Liver (tissue), 9 donors: ENCODE measurements around the gene STRN. TPM values are rescaled to one million over a fixed set of nuclear protein-coding genes. Genes with fewer than 3 reads are reported as not detected.

Experiments used
- DNase-seq: peaks from one replicate; pipeline ENCODE4 v3.0.0-alpha.2; 2017; ENCODE audit warnings: low spot score
- H3K27ac ChIP-seq, 2 donors: one replicate each; pipeline ENCODE4 v1.7.0; 2013; ENCODE audit warnings: inconsistent platforms in 2 of 2, low read length in 2 of 2, control low read depth in 1 of 2, low read depth in 1 of 2, mild to moderate bottlenecking in 1 of 2
- H3K27me3 ChIP-seq, 4 donors: one replicate each; pipeline versions ENCODE4 v1.6.1 to v1.7.0; 2013; ENCODE audit warnings: low read length in 3 of 4, inconsistent platforms in 1 of 4, mild to moderate bottlenecking in 1 of 4, moderate library complexity in 1 of 4; ENCODE audit not compliant: control insufficient read depth in 4 of 4, insufficient read depth in 4 of 4
- H3K36me3 ChIP-seq, 4 donors: one replicate each; pipeline versions ENCODE4 v1.6.1 to v1.7.0; 2013; ENCODE audit warnings: low read length in 3 of 4, mild to moderate bottlenecking in 3 of 4, low read depth in 1 of 4, moderate library complexity in 1 of 4; ENCODE audit not compliant: control insufficient read depth in 4 of 4, insufficient read depth in 3 of 4
- H3K4me1 ChIP-seq, 4 donors: one replicate each; pipeline versions ENCODE4 v1.6.1 to v1.7.0; 2013; ENCODE audit warnings: low read length in 3 of 4, mild to moderate bottlenecking in 3 of 4, moderate library complexity in 1 of 4; ENCODE audit not compliant: control insufficient read depth in 4 of 4, insufficient read depth in 4 of 4
- H3K4me3 ChIP-seq, 3 donors: one replicate each; pipeline versions ENCODE4 v1.6.1 to v1.7.0; 2013; ENCODE audit warnings: low read length in 3 of 3, control low read depth in 1 of 3, low read depth in 1 of 3, mild to moderate bottlenecking in 1 of 3
- H3K9ac ChIP-seq, 2 donors: one replicate each; pipeline ENCODE4 v1.7.0; 2013; ENCODE audit warnings: low read length in 2 of 2, mild to moderate bottlenecking in 2 of 2, moderate library complexity in 2 of 2, control low read depth in 1 of 2, low read depth in 1 of 2
- H3K9me3 ChIP-seq, 4 donors: one replicate each; pipeline versions ENCODE4 v1.6.1 to v1.7.0; 2013; ENCODE audit warnings: low read length in 3 of 4; ENCODE audit not compliant: control insufficient read depth in 4 of 4
- ATF3 ChIP-seq: IDR thresholded peaks from 2 replicates; pipeline ENCODE4 v1.6.1; 2016; ENCODE audit warnings: antibody characterized with exemption
- CTCF ChIP-seq: fragments of 150-350 bp; IDR thresholded peaks from 2 replicates; pipeline ENCODE4 v1.5.1; 2017; ENCODE audit warnings: improper control_type of control experiment, low read depth, low read length; ENCODE audit not compliant: missing input control
- EGR1 ChIP-seq, 2 donors: IDR thresholded peaks; 2 replicates each; pipeline ENCODE4 v1.6.1; 2016 to 2018; ENCODE audit warnings: antibody characterized with exemption in 2 of 2, low read depth in 2 of 2
- FOXA1 ChIP-seq: IDR thresholded peaks from 2 replicates; pipeline ENCODE4 v1.6.1; 2016; ENCODE audit warnings: antibody characterized with exemption
- FOXA2 ChIP-seq: IDR thresholded peaks from 2 replicates; pipeline ENCODE4 v1.6.1; 2016; ENCODE audit warnings: antibody characterized with exemption
- GABPA ChIP-seq, 2 donors: IDR thresholded peaks in 1 of 2; conservative IDR thresholded peaks in 1 of 2; 2 replicates each; pipeline ENCODE4 v1.6.1; 2016; ENCODE audit warnings: antibody characterized with exemption in 2 of 2, mild to moderate bottlenecking in 1 of 2, moderate library complexity in 1 of 2
- HNF4A ChIP-seq, 2 donors: conservative IDR thresholded peaks; 2 replicates each; pipeline ENCODE4 v1.6.1; 2016; ENCODE audit warnings: antibody characterized with exemption in 2 of 2, mild to moderate bottlenecking in 2 of 2
- HNF4G ChIP-seq: IDR thresholded peaks from 2 replicates; pipeline ENCODE4 v1.6.1; 2016; ENCODE audit warnings: antibody characterized with exemption
- JUND ChIP-seq, 2 donors: IDR thresholded peaks; 2 replicates each; pipeline ENCODE4 v1.6.1; 2016; ENCODE audit warnings: antibody characterized with exemption in 2 of 2
- MAX ChIP-seq: IDR thresholded peaks from 2 replicates; pipeline ENCODE4 v1.6.1; 2016; ENCODE audit warnings: antibody characterized with exemption
- NR2F2 ChIP-seq: IDR thresholded peaks from 2 replicates; pipeline ENCODE4 v1.6.1; 2016; ENCODE audit warnings: antibody characterized with exemption
- REST ChIP-seq: IDR thresholded peaks from 2 replicates; pipeline ENCODE4 v1.6.1; 2016; ENCODE audit warnings: antibody characterized with exemption, mild to moderate bottlenecking
- RXRA ChIP-seq, 2 donors: IDR thresholded peaks; 2 replicates each; pipeline ENCODE4 v1.6.1; 2017 to 2018; ENCODE audit warnings: antibody characterized with exemption in 2 of 2, mild to moderate bottlenecking in 1 of 2
- SP1 ChIP-seq: IDR thresholded peaks from 2 replicates; pipeline ENCODE4 v1.6.1; 2018; ENCODE audit warnings: antibody characterized with exemption, mild to moderate bottlenecking
- TAF1 ChIP-seq: conservative IDR thresholded peaks from 2 replicates; pipeline ENCODE4 v1.6.1; 2016; ENCODE audit warnings: antibody characterized with exemption, mild to moderate bottlenecking
- YY1 ChIP-seq: IDR thresholded peaks from 2 replicates; pipeline ENCODE4 v1.6.1; 2016; ENCODE audit warnings: antibody characterized with exemption, mild to moderate bottlenecking
- ZBTB33 ChIP-seq: IDR thresholded peaks from 2 replicates; pipeline ENCODE4 v1.6.1; 2016; ENCODE audit warnings: antibody characterized with exemption
- WGBS: extraction: QIAGEN DNeasy Blood & Tissue Kit; methylation state at CpG from one replicate; pipeline ENCODE4 v1.1.7; 2013; 5-methylcytosine and 5-hydroxymethylcytosine counted together
- polyA plus RNA-seq, 2 donors: library from polyadenylated mRNA; stranded (reverse) in 1 of 2; unstranded in 1 of 2; fragments of 200-250 nt in 1 of 2; fragments of >200 nt in 1 of 2; fragmentation: Nextera tagmentation in 1 of 2; extraction: Ambion mirVana in 1 of 2; gene quantifications; one replicate each; pipeline versions ENCODE4 v1.2.1 to v1.2.3, GENCODE V29; 2013 to 2015
- total RNA-seq, 2 donors: library from RNA; depleted of rRNA; stranded (reverse); fragments of >200 nt; gene quantifications; one replicate each; pipeline ENCODE4 v1.2.3, GENCODE V29; 2014
- donor health status: healthy.
- donor health status: healthy.
- donor health status: healthy.
- donor health status: healthy.
- donor health status: healthy.

STRN gene
- total and polyA plus RNA-seq, 4 donors: 2.5 to 11.9 (median 5.6) TPM

- no peak for DNase-seq
- WGBS: 91% methylated on average over 10 of the region's 10 CpGs
- Histone ChIP-seq H3K27ac (no peak overlapping the region), H3K9ac (no peak overlapping the region), H3K4me3 (no peak overlapping the region), H3K36me3 (no peaks in the 10 kb centered on the region), H3K4me1 (peaks cover 7 to 23% (median 19%) of the 10 kb centered on the region in 4 donors), H3K27me3 (no peaks in the 10 kb centered on the region), H3K9me3 (no peaks in the 10 kb centered on the region)
- no peak for TF ChIP-seq RXRA (IDR thresholded peaks at IDR 0.05)
- TF ChIP-seq YY1: no peak
- no peak for TF ChIP-seq FOXA1
- no peak for TF ChIP-seq CTCF
- no peak for TF ChIP-seq REST
- TF ChIP-seq GABPA (IDR thresholded peaks at IDR 0.05 in 1 of 2, conservative IDR thresholded peaks at IDR 0.05 in 1 of 2): no peak
- TF ChIP-seq ATF3: no peak
Measured at GRCh38 chr2:36823862-36824261, 142.5 kb downstream of the STRN start.

GRCh38 chr2:36820942-36821605 is 145.3 kb downstream of the STRN start:
- Histone ChIP-seq H3K9me3 (no peaks in the 10 kb centered on the region), H3K4me1 (peaks cover 7 to 23% (median 19%) of the 10 kb centered on the region in 4 donors), H3K4me3 (no peak overlapping the region), H3K27ac (peak overlapping the region; percentile 7 to 28), H3K36me3 (no peaks in the 10 kb centered on the region), H3K27me3 (no peaks in the 10 kb centered on the region), H3K9ac (no peak overlapping the region)
- WGBS: 47% methylated on average over 7 of the region's 7 CpGs
- no peak for DNase-seq
- TF ChIP-seq JUND (IDR thresholded peaks at IDR 0.05) (peak; percentile 85 to 96), FOXA2 (peak; percentile 89), GABPA (IDR thresholded peaks at IDR 0.05 in 1 of 2, conservative IDR thresholded peaks at IDR 0.05 in 1 of 2) (no peak), TAF1 (peak; percentile 31), REST (peak; percentile 87), ZBTB33 (peak; percentile 91), HNF4G (peak; percentile 79), HNF4A (conservative IDR thresholded peaks at IDR 0.05) (peak; percentile 97 to 99), NR2F2 (no peak), ATF3 (peak; percentile 25), EGR1 (IDR thresholded peaks at IDR 0.05; ENCODE audit: low read depth in 2 of 2) (peak in 1 of 2 donors; percentile 68), MAX (peak; percentile 82), SP1 (peak; percentile 94)
